HG03196 (cell line): Measurements from ENCODE around the gene PADI2.

Experiments used
- ATAC-seq: cut with Tn5 transposase; IDR thresholded peaks from one replicate; pipeline ENCODE4 v1.9.1; 2021; ENCODE audit not compliant: unreplicated experiment

Gene PADI2

GRCh38 chr1:17140279-17140678 is 21.0 kb upstream of the PADI2 start:
- ATAC-seq, result no peak

DNA sequence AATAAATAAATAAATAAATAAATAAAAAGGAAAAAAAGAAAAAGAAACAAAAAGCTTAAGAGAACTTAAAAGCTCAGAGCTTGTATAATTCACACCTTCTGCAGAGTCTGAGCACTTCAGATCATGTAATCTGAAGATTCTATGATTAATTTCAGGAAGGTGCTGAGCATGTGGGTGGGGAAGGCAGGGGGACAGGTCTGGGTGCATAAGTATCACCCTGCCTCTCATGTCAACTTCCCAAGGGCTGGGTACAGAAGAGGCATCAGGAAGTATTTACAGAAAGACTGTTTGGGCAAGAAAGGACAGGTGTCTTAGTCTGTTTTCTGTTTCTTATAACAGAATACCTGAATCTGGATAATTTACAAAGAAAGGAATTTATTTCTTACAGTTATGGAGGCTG is 20.4 kb upstream of the PADI2 start:
- ATAC-seq, result no peak

- ATAC-seq, result no peak
Observed at GRCh38 chr1:17137441-17137840, 18.2 kb upstream of the PADI2 start.

DNA sequence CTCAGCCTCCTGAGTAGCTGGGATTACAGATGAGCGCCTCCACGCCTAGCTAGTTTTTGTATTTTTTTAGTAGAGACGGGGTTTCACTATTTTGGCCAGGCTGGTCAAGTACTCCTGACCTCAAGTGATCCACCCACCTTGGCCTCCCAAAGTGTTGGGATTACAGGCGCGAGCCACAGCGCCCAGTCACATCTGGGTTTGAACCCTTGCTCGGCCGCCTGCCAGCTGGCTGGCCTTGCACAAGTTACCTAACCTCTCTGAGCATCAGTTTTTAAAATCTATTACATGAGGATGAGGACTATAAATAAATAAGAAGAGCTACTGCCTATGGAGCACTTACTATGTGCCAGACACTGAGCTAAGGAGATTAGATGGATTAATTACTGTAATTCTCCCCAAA is 17.7 kb upstream of the PADI2 start:
- ATAC-seq, result no peak

- no peak for ATAC-seq
Observed at GRCh38 chr1:17136145-17136544, 16.9 kb upstream of the PADI2 start.

DNA sequence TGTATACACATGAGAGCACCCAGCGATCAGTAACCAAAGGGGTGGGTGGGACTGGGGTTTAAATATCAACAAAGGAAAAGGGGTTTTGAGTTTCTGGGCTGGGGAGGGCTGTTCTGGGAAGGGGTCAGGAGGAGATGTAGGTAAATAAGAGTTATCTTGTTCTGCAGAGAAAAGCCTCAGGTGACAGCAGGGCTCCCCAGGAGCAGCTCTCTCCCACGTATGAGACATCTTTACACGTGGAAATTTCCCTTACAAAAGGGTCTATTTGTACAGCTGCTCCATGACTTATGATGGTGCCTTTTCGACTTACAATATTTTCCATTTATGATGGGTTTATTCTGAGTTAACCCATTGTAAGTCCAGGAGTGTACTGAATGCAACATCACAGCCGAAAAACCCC is 16.3 kb upstream of the PADI2 start:
- ATAC-seq, result no peak

DNA sequence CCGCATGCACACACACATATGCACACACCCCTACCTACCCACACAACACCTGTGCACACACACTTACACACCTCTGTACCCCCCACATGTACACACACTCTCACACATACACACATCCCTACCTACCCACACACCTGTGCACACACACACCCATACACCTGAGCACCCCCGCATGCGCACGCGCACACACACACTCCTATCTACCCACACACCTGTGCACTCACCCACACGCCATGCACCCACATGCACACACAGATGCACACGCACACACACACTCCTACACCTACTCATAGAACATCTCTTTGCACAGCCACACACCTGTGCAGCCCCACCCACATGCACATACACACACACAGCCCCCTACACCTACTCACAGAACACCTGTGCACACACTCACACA is 15.5 kb upstream of the PADI2 start:
- no peak for ATAC-seq

GRCh38 chr1:17134034-17134433 is 14.8 kb upstream of the PADI2 start:
- ATAC-seq, result no peak

DNA sequence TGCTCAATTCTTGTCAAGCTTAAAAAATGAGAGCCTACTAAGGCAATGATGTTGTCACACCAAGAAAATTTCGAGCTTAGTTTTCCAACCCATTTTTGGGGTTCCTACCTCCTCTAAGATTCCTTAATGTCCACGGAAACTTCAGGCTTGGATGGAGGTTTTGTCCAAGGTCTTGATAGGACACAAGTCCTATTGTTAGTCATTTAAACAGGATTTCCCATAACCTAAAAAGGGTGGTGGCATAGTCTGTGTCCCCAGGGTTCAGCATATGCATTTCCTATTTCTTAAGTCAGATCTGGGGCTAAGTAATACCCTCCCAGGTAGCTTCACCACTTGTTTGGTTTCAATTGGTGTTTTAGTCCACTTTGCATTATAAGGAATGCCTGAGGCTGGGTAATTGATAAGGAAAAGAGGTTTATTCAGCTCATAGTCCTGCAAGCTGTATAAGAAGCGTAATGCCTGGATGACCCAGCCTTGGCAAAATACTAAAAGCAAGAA is 10.9 kb upstream of the PADI2 start:
- ATAC-seq, result no peak

DNA sequence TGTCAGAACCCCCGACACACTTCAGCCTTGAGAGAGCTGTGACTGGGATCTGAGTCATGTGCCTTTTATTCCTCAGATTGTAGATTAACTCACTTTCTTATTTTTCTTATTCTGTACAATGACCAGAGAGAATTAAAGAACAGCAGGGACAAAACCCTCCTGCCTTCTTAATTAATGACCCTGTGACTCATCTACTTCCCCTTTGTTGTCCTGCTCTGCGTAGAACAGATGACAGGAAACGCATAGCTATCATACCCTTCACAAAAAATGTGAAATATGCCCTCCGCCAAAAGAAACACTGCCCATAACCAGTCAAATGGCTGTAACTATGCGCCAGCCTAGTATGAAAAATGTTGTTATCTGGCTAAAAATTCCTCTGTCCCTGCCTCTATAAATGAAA is 9.1 kb upstream of the PADI2 start:
- no peak for ATAC-seq

DNA sequence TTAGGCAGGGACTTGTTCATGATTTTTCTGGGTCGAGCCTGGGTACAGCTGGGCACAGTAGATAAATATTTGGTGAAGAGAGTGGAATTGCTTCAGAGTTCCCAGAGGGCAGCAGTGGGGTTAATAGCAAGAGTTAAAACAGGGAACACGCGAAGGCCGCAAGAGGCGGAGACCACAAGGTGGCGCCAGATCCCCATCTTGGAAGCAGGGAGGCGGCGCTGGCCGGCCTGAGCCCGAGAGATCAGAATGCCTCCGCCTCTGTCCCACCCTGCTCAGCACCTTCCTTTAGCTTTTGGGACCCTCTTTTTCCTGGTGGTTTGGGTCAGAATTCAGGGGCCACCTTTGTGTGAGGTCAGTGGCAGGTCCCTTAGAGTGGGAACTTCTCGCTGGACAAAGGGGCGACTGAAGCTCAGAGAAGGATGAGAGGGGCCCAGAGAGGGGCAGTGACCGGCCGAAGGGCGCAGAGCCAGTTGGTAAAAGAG is 6.5 kb upstream of the PADI2 start:
- no peak for ATAC-seq

DNA sequence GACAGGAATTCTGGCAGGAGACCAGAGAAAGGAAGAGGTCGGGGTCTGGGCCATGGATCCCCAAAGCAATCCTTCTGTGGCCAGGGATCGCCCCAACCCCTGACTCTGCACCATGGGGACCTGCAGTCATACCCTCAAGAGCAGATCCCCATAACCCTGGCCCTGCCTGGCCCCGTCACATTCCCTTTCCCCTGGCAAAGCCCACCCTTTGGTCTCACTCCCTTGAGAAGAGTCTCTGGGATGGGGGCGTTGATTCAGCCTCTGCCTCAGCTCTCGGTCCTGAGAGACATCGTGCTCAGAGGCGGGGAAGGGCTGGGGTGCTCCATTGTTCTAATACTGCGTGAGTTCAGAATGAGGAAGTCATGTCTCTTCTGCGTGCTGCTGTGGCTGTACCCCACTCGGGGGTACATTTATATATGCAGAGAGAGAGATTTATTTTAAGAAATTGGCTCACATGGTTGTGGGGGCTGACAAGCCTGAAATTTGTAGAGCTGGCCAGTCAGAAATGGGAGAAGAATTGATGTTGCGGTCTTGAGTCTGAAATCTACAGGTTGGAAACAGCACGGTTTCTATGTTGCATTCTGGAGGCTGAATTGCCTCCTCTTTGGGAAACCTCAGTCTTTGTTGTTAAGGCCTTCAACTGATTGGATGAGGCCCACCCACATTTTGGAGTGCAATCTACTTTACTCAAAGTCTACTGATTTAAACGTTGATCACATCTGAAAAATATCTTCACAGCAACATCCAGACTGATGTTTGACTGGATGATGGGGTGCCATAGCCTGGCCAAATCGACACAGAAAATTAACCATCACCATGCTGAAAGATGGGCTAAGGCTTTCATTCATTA is 4.2 kb upstream of the PADI2 start:
- ATAC-seq, result no peak

DNA sequence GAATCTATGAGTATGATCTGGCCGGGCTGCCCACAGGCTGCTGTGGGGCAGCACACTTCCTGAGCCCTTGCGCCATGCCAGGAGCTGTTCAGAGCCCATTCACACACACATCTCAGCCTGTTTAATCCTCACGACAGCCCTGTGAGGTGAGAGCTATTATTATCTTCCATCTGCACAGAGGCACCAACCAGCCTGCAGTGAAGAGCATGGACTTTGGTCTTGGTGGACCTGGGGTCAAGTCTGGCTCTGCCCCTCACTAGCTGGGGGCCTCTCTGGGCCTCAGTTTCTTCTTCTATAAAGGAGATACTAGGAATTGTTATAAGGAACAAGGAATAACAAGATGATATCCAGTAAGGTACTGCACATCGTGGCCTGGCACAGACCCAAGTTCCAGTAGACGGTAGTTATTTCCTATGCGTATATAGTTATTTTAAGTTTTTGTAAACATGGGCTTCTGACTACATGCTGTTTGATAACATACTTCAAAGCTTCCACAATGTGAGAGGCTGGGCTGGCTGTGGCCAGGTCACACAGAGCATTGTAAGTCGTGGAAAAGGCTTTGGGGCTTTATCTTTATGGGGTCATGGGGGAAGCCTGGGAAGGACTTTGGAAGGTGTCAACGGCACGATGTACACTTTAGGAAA is 3.4 kb upstream of the PADI2 start:
- ATAC-seq, result no peak

DNA sequence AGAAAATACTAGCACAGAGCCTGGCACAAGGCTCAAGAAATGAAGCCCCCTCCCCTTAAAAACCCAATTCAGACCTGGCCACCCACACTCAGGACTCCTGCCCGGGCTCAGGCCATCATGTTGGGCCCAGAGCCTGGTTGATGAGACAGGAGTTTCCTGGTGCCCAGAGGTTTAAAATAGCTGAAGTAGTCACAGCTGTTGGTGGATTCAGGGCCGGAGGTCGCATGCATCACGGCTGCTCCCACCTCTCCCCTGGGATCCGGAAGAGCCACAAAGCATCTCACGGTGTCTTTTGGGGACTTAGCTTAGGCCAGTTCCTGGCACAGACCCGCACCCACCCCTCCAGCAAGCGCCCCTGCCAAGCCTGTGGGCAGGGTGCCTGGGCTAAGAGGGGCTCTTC is 2.6 kb upstream of the PADI2 start:
- no peak for ATAC-seq

DNA sequence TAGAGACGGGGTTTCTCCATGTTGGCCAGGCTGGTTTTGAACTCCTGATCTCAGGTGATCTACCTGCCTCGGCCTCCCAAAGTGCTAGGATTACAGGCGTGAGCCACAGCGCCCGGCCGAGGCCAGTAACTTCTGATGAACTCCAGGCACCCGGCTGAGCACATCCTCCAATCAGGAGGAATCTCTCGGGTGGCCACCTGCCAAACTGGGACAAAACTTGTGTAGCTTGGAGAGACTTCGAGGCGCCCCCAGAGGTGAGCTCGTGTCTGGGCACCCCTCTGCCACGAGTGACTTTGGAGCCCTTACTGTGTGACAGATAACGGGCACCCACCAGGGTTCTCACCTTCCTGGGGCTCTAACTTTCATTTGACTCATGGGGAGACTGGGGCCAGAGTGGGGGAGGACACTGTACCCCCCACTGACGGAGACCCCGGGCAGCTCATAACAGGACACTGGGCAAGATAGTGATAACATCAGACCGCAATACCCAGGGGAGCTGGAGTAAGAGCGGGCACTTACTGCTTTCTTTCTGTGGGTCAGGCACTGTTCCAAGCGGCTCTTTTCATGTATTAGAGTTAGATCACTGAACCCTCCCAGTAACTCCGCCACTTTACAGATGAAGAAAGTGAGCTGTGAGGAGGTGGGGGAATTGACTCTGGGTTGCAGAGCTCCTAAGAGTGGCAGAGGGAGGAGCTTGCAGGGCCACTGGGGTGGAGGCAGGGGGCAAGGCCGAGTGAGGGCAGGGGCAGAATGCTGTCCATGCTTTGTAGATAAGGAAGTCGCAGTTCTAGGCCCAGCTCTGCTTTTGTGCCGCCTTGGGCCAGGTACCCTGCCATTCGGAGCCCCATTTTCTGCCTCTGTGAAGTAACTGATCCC is 1.9 kb upstream of the PADI2 start:
- ATAC-seq, result no peak

DNA sequence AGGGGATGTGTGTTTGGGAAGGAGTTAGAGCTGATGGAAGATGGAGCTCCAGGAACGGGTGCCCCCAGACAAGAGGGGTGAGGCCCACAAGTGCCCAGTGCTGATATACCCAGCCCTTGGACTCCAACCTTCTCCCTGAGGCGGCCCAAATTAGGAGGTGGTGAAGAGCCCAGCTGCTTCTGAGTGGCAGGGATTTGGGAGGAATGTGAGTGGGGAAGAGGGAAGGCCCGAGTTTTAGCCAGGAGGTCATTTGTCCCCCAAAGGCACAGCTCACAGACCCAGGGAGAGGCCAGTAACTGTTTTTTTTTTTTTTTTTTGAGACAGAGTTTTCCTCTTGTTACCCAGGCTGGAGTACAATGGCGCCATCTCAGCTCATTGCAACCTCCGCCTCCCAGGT is 1.2 kb upstream of the PADI2 start:
- no peak for ATAC-seq

DNA sequence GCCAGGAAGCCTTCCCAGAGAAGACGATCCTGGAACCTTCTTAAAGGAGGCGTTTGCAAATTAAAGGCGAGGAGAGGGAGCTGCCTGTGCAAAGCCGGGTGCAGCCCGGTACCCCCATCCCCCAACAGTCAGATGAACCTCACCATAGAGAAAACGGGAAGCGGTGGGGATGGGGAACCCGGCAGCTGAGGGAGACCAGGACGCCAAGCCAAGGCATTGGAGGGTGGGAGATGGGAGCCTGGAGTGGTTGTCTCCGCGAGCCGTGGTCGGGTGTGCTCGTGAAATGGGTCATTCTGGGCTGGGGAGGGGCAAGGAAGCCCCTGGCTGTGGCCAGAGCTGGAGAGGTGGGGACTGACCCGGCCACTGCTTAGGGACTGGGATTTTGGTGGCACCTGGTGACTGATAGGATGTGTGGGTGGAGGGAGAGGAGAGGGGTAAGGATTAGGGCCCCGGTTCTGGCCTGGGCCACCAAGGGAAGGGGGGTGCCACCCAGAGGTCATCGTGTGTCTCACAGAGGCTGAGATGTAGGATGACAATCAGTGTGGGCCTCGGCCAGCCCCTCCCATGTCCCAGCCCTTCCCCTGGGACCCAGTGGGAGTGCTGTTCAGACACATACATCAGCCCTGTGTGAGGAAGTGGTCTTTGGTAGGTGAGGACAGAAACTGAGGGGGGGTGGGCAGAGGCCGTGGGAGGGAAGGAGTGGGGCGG is 676 bp upstream of the PADI2 start:
- ATAC-seq, result no peak

DNA sequence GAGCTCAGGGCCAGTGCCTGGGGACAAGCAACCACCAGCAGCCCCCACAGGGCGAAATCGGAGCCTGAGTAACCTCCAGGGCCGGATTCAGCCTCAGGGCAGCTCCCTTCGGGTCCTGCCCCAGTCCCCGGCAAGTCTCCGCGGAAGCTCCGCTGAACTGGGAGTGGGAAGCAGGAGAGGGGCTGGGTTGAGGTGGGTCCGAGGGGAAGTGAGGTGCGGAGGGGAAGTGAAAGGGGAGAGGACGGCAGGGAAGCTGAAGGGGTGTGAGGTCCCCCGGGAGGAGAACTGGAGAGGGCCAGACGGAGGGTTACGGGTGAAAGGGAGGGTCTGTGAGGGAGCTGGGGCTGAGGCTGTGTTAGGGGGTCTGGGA is 560 bp downstream of the PADI2 start:
- no peak for ATAC-seq

DNA sequence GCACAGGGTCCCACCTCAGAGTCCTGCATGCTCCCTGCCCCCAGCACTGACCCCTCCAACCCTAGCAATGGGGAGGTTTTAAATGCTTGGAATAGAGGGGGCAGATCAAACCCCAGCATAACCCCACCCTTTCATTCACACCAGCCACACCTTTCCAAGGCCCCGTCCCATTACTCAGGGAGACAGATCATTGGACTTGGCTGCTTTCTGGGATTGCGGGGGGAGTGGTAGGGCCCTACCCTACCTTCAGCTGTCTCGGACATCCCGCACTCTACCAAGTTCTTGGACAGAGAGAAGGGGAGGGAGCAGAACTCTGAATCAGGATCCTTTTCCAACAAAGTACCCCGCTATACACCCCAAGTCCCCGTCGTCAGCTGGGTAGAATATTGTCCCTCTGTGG is 983 bp downstream of the PADI2 start:
- no peak for ATAC-seq

DNA sequence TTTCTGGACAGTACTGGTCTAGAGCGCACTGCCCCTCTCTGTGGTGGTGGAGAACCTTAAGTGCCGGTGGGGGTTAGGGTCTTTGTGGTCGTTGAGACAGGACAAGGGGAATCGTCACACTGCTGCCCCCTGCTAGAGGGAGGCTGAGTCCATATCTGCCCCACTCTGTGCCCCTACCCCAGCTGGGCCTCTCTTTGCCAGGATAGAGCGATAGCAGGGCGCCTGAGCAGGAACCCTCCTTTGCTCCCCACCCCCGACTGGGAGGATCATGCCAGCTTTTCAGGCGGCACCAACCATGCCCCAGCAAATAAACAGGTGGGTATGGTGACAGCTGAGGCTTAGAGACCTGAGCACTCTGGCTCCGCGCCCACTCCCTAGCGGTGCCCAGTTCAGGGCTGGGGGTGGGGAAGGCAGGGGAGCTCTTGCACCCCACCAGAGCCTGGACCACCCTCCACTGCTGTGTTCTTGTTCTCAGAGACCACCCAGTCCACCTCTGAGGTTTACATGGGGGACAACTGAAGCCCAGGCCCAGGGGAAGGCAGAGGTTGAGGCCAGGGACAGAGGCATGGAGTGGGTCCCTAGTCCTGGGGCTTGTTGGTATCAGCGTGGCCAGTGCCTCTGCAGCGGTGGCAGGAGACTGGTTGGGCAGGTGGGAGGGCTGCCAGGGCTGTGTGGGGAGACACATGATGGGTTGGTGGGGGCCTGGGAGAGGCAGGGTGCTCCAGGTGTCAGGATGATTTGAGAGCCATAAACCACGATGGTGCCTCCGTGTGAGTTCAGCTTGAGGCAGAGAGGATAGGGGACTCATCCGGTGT is 1.6 kb downstream of the PADI2 start:
- ATAC-seq, result no peak
